ENCODE measurements around the gene MAD2L2. TPM values are rescaled to one million over a fixed set of nuclear protein-coding genes. Genes with fewer than 3 reads are reported as not detected.

Gene MAD2L2
- total RNA-seq, 5 donors from 2014 or later (not counting 1 experiment from before 2014, with no cell fraction given), result 22.4 to 28.5 (median 24.0) TPM

GRCh38 chr1:11708554-11709350 is 27.8 kb upstream of the MAD2L2 start:
- Mint-ChIP-seq H3K27me3 (peaks cover 0 to 5% of the 10 kb centered on the region in 2 donors), H3K36me3 (no peaks in the 10 kb centered on the region), H3K9me3 (no peaks in the 10 kb centered on the region), H3K27ac (peak overlapping the region in 1 of 2 donors; percentile 52), H3K4me1 (no peaks in the 10 kb centered on the region), H3K4me3 (no peak overlapping the region)
- DNase-seq, result no peak
- H3K4me3 ChIP-seq (ENCODE audit: control insufficient read depth in 1 of 2, extremely low read depth in 1 of 2, low read length in 1 of 2), result no peak overlapping the region
- no peak overlapping the region for H3K27ac ChIP-seq (ENCODE audit: low read length)
- 70% methylated on average over 7 of the region's 11 CpGs for WGBS (ENCODE audit: insufficient coverage)
- no peaks in the 10 kb centered on the region for H3K36me3 ChIP-seq (ENCODE audit: control insufficient read depth in 2 of 2, extremely low read depth in 1 of 2, insufficient read depth in 1 of 2, low read length in 1 of 2)
- no peak for ATAC-seq (replicated peaks in 1 of 4)
- ChIA-PET POLR2A (no interaction called here), CTCF (interaction anchor here in 1 of 2 donors (0.9 kb wide), 1 partner anchor 45 kb away, joined by 4 read pairs; the partner anchor contains the start of gene FBXO6)
- peaks cover 2 to 46% of the 10 kb centered on the region in 2 experiments for H3K27me3 ChIP-seq (replicated peaks in 1 of 2; ENCODE audit: control insufficient read depth in 2 of 2, extremely low read depth in 1 of 2, insufficient read depth in 2 of 2, low read length in 1 of 2)
- no peaks in the 10 kb centered on the region for H3K9me3 ChIP-seq
- H3K4me1 ChIP-seq (ENCODE audit: control insufficient read depth in 1 of 2, extremely low read depth in 1 of 2, insufficient read depth in 2 of 2, low read length in 2 of 2), result peaks cover 0 to 7% of the 10 kb centered on the region in 2 experiments

- POLR2A ChIA-PET, result no interaction called here
- CTCF ChIA-PET, result interaction anchor here in 1 of 2 donors (0.5 to 0.9 kb wide), 3 partner anchors 44 to 476 kb away, joined by 3 to 4 read pairs (median 3); partner anchors contain the start of gene FBXO6
- H3K4me3 ChIP-seq (ENCODE audit: control insufficient read depth in 1 of 2, extremely low read depth in 1 of 2, low read length in 1 of 2), result no peak overlapping the region
These were observed 26.8 kb upstream of the MAD2L2 start for GRCh38 chr1:11707621-11708276.

GRCh38 chr1:11706292-11706691 is 25.3 kb upstream of the MAD2L2 start:
- WGBS (ENCODE audit: insufficient coverage), result 80% methylated on average over 14 of the region's 14 CpGs
- Histone ChIP-seq H3K9me3 (no peaks in the 10 kb centered on the region), H3K27ac (ENCODE audit: low read length) (no peak overlapping the region), H3K4me1 (ENCODE audit: control insufficient read depth in 1 of 2, extremely low read depth in 1 of 2, insufficient read depth in 2 of 2, low read length in 2 of 2) (peaks cover 0 to 5% of the 10 kb centered on the region in 2 experiments), H3K4me3 (ENCODE audit: control insufficient read depth in 1 of 2, extremely low read depth in 1 of 2, low read length in 1 of 2) (no peak overlapping the region), H3K27me3 (replicated peaks in 1 of 2; ENCODE audit: control insufficient read depth in 2 of 2, extremely low read depth in 1 of 2, insufficient read depth in 2 of 2, low read length in 1 of 2) (peaks cover 5 to 54% of the 10 kb centered on the region in 2 experiments), H3K36me3 (ENCODE audit: control insufficient read depth in 2 of 2, extremely low read depth in 1 of 2, insufficient read depth in 1 of 2, low read length in 1 of 2) (no peaks in the 10 kb centered on the region)
- H3K27ac Mint-ChIP-seq, result no peak overlapping the region
- no peak for DNase-seq
- POLR2A ChIA-PET, result interaction anchor here in 1 of 2 donors (0.5 kb wide), 1 partner anchor 198 kb away, joined by 4 read pairs; no protein-coding TSS in a partner anchor
- H3K4me3 Mint-ChIP-seq, result no peak overlapping the region
- peaks cover 7 to 8% of the 10 kb centered on the region in 2 donors for H3K27me3 Mint-ChIP-seq
- no peak for ATAC-seq (replicated peaks in 1 of 4)
- H3K9me3 Mint-ChIP-seq, result no peaks in the 10 kb centered on the region
- CTCF ChIA-PET, result no interaction called here
- no peaks in the 10 kb centered on the region for H3K4me1 Mint-ChIP-seq
- no peaks in the 10 kb centered on the region for H3K36me3 Mint-ChIP-seq

More at GRCh38 chr1:11707621-11708276, 26.8 kb upstream of the MAD2L2 start:
- Mint-ChIP-seq H3K4me3 (no peak overlapping the region), H3K27ac (no peak overlapping the region), H3K36me3 (no peaks in the 10 kb centered on the region), H3K9me3 (no peaks in the 10 kb centered on the region), H3K27me3 (peaks cover 5 to 10% of the 10 kb centered on the region in 2 donors), H3K4me1 (no peaks in the 10 kb centered on the region)
- H3K4me1 ChIP-seq (ENCODE audit: control insufficient read depth in 1 of 2, extremely low read depth in 1 of 2, insufficient read depth in 2 of 2, low read length in 2 of 2), result peaks cover 0 to 7% of the 10 kb centered on the region in 2 experiments
- WGBS (ENCODE audit: insufficient coverage), result 66% methylated on average over 16 of the region's 17 CpGs
- DNase-seq (no peak), ATAC-seq (replicated peaks in 1 of 4) (no peak)
- H3K27me3 ChIP-seq (replicated peaks in 1 of 2; ENCODE audit: control insufficient read depth in 2 of 2, extremely low read depth in 1 of 2, insufficient read depth in 2 of 2, low read length in 1 of 2), result peaks cover 2 to 55% of the 10 kb centered on the region in 2 experiments
- no peaks in the 10 kb centered on the region for H3K9me3 ChIP-seq
- H3K27ac ChIP-seq (ENCODE audit: low read length), result no peak overlapping the region
- H3K36me3 ChIP-seq (ENCODE audit: control insufficient read depth in 2 of 2, extremely low read depth in 1 of 2, insufficient read depth in 1 of 2, low read length in 1 of 2), result no peaks in the 10 kb centered on the region

- ATAC-seq (replicated peaks in 1 of 4), result no peak
- CTCF ChIA-PET, result no interaction called here
- H3K36me3 Mint-ChIP-seq, result no peaks in the 10 kb centered on the region
These were observed 24.6 kb upstream of the MAD2L2 start for GRCh38 chr1:11705596-11705995.

GRCh38 chr1:11704691-11705475 is 23.9 kb upstream of the MAD2L2 start:
- no peaks in the 10 kb centered on the region for H3K36me3 ChIP-seq (ENCODE audit: control insufficient read depth in 2 of 2, extremely low read depth in 1 of 2, insufficient read depth in 1 of 2, low read length in 1 of 2)
- Mint-ChIP-seq H3K36me3 (no peaks in the 10 kb centered on the region), H3K27ac (no peak overlapping the region), H3K4me3 (no peak overlapping the region), H3K9me3 (no peaks in the 10 kb centered on the region), H3K4me1 (no peaks in the 10 kb centered on the region), H3K27me3 (peaks cover 8 to 11% of the 10 kb centered on the region in 2 donors)
- peaks cover 5 to 56% of the 10 kb centered on the region in 2 experiments for H3K27me3 ChIP-seq (replicated peaks in 1 of 2; ENCODE audit: control insufficient read depth in 2 of 2, extremely low read depth in 1 of 2, insufficient read depth in 2 of 2, low read length in 1 of 2)
- DNase-seq, result no peak
- WGBS (ENCODE audit: insufficient coverage), result 72% methylated on average over 13 of the region's 22 CpGs
- no peaks in the 10 kb centered on the region for H3K9me3 ChIP-seq
- no peak overlapping the region for H3K27ac ChIP-seq (ENCODE audit: low read length)
- POLR2A ChIA-PET, result no interaction called here
- ATAC-seq (replicated peaks in 1 of 4), result no peak
- no peak overlapping the region for H3K4me3 ChIP-seq (ENCODE audit: control insufficient read depth in 1 of 2, extremely low read depth in 1 of 2, low read length in 1 of 2)
- CTCF ChIA-PET, result no interaction called here
- H3K4me1 ChIP-seq (ENCODE audit: control insufficient read depth in 1 of 2, extremely low read depth in 1 of 2, insufficient read depth in 2 of 2, low read length in 2 of 2), result peaks cover 0 to 3% of the 10 kb centered on the region in 2 experiments

More at GRCh38 chr1:11705596-11705995, 24.6 kb upstream of the MAD2L2 start:
- no peak overlapping the region for H3K27ac Mint-ChIP-seq
- Histone ChIP-seq H3K27ac (ENCODE audit: low read length) (no peak overlapping the region), H3K36me3 (ENCODE audit: control insufficient read depth in 2 of 2, extremely low read depth in 1 of 2, insufficient read depth in 1 of 2, low read length in 1 of 2) (no peaks in the 10 kb centered on the region), H3K27me3 (replicated peaks in 1 of 2; ENCODE audit: control insufficient read depth in 2 of 2, extremely low read depth in 1 of 2, insufficient read depth in 2 of 2, low read length in 1 of 2) (peaks cover 5 to 54% of the 10 kb centered on the region in 2 experiments), H3K4me1 (ENCODE audit: control insufficient read depth in 1 of 2, extremely low read depth in 1 of 2, insufficient read depth in 2 of 2, low read length in 2 of 2) (peaks cover 0 to 3% of the 10 kb centered on the region in 2 experiments), H3K4me3 (ENCODE audit: control insufficient read depth in 1 of 2, extremely low read depth in 1 of 2, low read length in 1 of 2) (no peak overlapping the region), H3K9me3 (no peaks in the 10 kb centered on the region)
- POLR2A ChIA-PET, result interaction anchor here in 1 of 2 donors (0.5 kb wide), 1 partner anchor 199 kb away, joined by 4 read pairs; no protein-coding TSS in a partner anchor
- H3K9me3 Mint-ChIP-seq, result no peaks in the 10 kb centered on the region
- H3K4me3 Mint-ChIP-seq, result no peak overlapping the region
- 84% methylated on average over 9 of the region's 9 CpGs for WGBS (ENCODE audit: insufficient coverage)
- H3K27me3 Mint-ChIP-seq, result peaks cover 8 to 11% of the 10 kb centered on the region in 2 donors
- DNase-seq, result no peak
- no peaks in the 10 kb centered on the region for H3K4me1 Mint-ChIP-seq

- Histone ChIP-seq H3K9me3 (no peaks in the 10 kb centered on the region), H3K27ac (ENCODE audit: low read length) (no peak overlapping the region), H3K4me1 (ENCODE audit: control insufficient read depth in 1 of 2, extremely low read depth in 1 of 2, insufficient read depth in 2 of 2, low read length in 2 of 2) (peaks cover 0 to 3% of the 10 kb centered on the region in 2 experiments), H3K27me3 (replicated peaks in 1 of 2; ENCODE audit: control insufficient read depth in 2 of 2, extremely low read depth in 1 of 2, insufficient read depth in 2 of 2, low read length in 1 of 2) (peaks cover 5 to 51% of the 10 kb centered on the region in 2 experiments), H3K36me3 (ENCODE audit: control insufficient read depth in 2 of 2, extremely low read depth in 1 of 2, insufficient read depth in 1 of 2, low read length in 1 of 2) (no peaks in the 10 kb centered on the region), H3K4me3 (ENCODE audit: control insufficient read depth in 1 of 2, extremely low read depth in 1 of 2, low read length in 1 of 2) (no peak overlapping the region)
- Mint-ChIP-seq H3K27me3 (peaks cover 8 to 11% of the 10 kb centered on the region in 2 donors), H3K4me1 (no peaks in the 10 kb centered on the region), H3K36me3 (no peaks in the 10 kb centered on the region), H3K9me3 (no peaks in the 10 kb centered on the region), H3K27ac (no peak overlapping the region), H3K4me3 (no peak overlapping the region)
- DNase-seq, result no peak
- no peak for ATAC-seq (replicated peaks in 1 of 4)
- WGBS (ENCODE audit: insufficient coverage), result 80% methylated on average over 10 of the region's 11 CpGs
- CTCF ChIA-PET, result no interaction called here
- POLR2A ChIA-PET, result no interaction called here
These were observed 23.2 kb upstream of the MAD2L2 start for GRCh38 chr1:11704194-11704529.
